LNCaP clone FGC (cell line): Measurements from ENCODE around the gene EPHB2.
A peak's percentile ranks its signal among the peaks of the same experiment; 100 is the strongest.

Experiments used
- DNase-seq: peaks from one replicate; pipeline ENCODE4 v3.0.0-alpha.2; 2011; ENCODE audit warnings: low read depth
- H3K4me3 ChIP-seq: 2 replicates; pipeline ENCODE4 v1.5.1; 2011; ENCODE audit warnings: mild to moderate bottlenecking, low read depth, low read length, control low read depth
- TF ChIP-seq, protein P1 (sequence below): IDR thresholded peaks from 2 replicates; pipeline ENCODE4 v1.5.1; 2012; ENCODE audit warnings: mild to moderate bottlenecking; ENCODE audit not compliant: control insufficient read depth, insufficient read depth; ENCODE audit errors: extremely low read depth

Gene EPHB2

DNA sequence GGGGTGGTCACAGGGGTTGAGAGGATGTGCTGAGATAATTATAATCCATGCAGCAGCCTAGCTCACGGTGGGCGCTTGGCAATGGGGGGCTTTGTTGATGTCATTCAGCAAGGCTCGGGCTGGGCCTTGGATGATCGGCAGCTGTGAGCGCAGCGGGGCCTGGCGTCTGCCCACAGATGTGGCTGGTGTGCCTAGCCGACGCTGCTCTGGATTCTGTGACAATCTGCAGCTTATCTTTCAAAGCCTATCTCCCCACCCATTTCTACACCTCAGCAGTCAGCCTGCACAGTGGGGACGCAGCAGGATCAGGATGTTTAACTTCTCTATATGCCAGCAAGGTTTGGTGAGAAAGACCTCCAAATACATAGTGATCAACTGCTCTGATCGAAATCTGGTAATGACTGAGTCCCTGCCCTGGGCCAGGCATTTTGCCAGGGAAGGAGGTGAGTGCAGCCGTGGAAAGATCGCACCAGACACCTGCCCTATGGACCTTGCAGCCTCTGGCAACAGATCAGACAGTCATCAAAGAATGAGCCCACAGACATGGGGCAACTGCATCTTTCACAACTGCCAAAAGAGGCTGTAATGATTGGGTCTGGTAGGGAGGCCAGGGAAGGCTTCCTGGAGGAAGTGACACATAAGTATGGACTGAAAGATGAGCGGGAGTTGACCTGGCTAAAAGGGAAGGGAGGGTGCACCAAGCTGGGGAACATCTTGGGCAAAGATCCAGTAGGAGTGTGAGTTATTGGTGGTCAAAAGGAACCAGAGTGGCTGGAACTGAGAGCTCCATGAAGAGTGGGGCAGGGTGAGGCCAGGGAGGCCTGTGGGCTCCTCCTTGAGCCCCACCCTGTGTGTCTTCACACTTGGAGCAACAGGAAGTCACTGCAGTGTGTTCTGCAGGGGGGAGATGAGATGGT lies 35.3 kb downstream of the EPHB2 start:
- DNase-seq, result no peak
- TF ChIP-seq, protein P1, sequence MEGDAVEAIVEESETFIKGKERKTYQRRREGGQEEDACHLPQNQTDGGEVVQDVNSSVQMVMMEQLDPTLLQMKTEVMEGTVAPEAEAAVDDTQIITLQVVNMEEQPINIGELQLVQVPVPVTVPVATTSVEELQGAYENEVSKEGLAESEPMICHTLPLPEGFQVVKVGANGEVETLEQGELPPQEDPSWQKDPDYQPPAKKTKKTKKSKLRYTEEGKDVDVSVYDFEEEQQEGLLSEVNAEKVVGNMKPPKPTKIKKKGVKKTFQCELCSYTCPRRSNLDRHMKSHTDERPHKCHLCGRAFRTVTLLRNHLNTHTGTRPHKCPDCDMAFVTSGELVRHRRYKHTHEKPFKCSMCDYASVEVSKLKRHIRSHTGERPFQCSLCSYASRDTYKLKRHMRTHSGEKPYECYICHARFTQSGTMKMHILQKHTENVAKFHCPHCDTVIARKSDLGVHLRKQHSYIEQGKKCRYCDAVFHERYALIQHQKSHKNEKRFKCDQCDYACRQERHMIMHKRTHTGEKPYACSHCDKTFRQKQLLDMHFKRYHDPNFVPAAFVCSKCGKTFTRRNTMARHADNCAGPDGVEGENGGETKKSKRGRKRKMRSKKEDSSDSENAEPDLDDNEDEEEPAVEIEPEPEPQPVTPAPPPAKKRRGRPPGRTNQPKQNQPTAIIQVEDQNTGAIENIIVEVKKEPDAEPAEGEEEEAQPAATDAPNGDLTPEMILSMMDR, result no peak
- no peak overlapping the region for H3K4me3 ChIP-seq

DNA sequence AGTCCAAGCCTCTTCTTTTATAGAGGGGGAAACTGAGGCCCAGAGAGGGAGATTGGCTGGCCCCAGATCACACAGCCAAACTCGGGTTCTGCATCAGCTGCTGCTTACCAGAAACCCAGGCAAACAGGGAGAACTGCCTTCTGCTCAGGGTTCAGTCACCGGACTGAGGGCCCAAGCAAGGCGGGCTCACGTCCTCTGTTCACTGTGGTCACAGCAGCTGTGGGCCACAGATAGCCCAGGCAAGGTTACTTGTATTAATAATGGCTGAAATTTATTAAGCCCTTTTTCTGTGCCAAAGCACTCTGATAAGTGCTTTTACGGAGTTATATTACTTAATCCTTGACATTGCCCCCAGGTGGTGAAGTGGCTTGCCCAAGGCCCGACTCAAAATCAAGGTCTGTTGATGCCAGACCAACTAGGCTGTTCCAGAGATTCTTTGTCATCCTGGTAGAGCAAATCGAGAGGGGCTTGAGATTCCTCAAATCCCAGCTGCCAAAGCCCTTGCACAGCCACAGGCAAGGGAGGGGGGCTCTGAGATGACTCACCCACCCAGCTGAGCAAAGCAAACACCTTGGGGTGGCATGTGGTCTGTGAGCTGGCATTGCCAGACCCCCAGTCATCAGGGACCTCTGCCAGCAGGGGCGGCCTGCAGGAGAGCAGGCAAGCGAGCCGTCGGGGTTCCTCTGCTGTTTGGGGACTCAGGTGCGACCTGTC lies 36.5 kb downstream of the EPHB2 start:
- H3K4me3 ChIP-seq, result no peak overlapping the region
- TF ChIP-seq, protein P1, result no peak
- no peak for DNase-seq

- DNase-seq, result no peak
- H3K4me3 ChIP-seq, result no peak overlapping the region
- TF ChIP-seq, protein P1, result no peak
Measured at GRCh38 chr1:22747735-22748073, 37.1 kb downstream of the EPHB2 start.

GRCh38 chr1:22749503-22749902 lies 38.9 kb downstream of the EPHB2 start:
- no peak overlapping the region for H3K4me3 ChIP-seq
- DNase-seq, result no peak
- TF ChIP-seq, protein P1, result no peak

DNA sequence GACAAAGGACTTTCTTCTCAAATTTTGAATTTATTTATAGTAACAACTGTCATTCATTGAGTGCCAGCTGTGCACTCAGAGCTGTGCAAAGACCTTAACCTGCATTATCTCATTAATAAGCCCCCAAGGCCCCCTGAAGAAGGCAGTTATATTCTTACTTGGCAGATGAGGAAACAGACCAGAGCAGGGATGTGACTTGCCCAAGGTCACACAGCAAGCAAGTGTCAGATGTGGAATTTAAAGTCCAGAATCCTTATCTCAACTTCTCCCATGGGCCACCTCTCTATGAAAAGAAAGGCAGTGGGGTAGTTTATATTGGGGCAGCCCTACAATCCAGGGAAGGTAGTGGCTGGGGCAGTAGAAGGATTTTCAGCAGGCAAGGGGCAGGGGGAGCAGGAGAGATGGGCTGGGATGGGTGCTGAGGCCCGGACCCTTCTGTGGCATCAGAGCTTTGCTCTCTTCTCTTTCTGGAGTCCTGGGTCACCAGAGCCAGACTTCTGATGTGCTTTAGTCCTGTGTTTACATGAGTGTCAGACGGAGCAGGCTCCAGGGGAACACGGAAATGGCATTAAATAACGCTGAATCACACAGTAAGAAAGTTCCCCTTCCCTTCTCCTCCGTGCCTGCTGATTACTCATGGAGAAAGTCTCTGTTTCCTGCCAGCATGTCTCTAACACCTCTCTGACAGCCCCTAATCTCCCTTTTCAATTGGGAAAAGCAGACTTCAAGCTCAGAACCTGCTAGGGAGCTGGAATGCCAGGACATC lies 39.5 kb downstream of the EPHB2 start:
- H3K4me3 ChIP-seq, result no peak overlapping the region
- TF ChIP-seq, protein P1, result no peak
- no peak for DNase-seq

GRCh38 chr1:22750685-22751051 lies 40.0 kb downstream of the EPHB2 start:
- DNase-seq, result peak; percentile 39
- no peak overlapping the region for H3K4me3 ChIP-seq
- TF ChIP-seq, protein P1, result no peak
